H1 (cell line): Measurements from ENCODE around the gene ISOC2. TPM values are rescaled to one million over a fixed set of nuclear protein-coding genes. Genes with fewer than 3 reads are reported as not detected.

Source experiments
- CTCF ChIA-PET: fragments of 300-600 bp; sonication (Branson Sonifier 250); formaldehyde crosslinking; loops from one replicate; lab custom pipeline; 2021; ENCODE audit not compliant: partially characterized antibody; lab: Charles Lee
- POLR2A ChIA-PET: fragments of 300-600 bp; sonication (Branson Sonifier 250); formaldehyde crosslinking; loops from one replicate; lab custom pipeline; 2021; ENCODE audit warnings: inconsistent platforms; ENCODE audit not compliant: partially characterized antibody; lab: Charles Lee
- DNase-seq, 2 experiments: peaks; one replicate each; pipeline versions ENCODE4 v3.0.0 to v3.0.0-alpha.2; 2010 to 2022; ENCODE audit warnings: low spot score in 2 of 2, low read depth in 1 of 2, mixed read lengths in 1 of 2
- FAIRE-seq: peaks from 2 replicates; lab custom pipeline; 2011; peaks lifted over from hg19 to GRCh38; lab: Jason Lieb, UNC
- H2AFZ ChIP-seq: 2 replicates; pipeline ENCODE4 v1.8.1; 2012; ENCODE audit warnings: low read length, inconsistent platforms
- H2AK5ac ChIP-seq: 2 replicates; pipeline ENCODE4 v1.6.1; 2013; ENCODE audit warnings: low read depth, low read length
- H2BK120ac ChIP-seq: replicated peaks from 2 replicates; pipeline ENCODE3; 2013; ENCODE audit warnings: low read depth, low read length, inconsistent platforms
- H2BK12ac ChIP-seq: 2 replicates; pipeline ENCODE4 v1.6.1; 2013; ENCODE audit warnings: low read depth, low read length
- H2BK15ac ChIP-seq: 2 replicates; pipeline ENCODE4 v1.6.1; 2013; ENCODE audit warnings: low read length
- H2BK20ac ChIP-seq: 2 replicates; pipeline ENCODE4 v1.6.1; 2013; ENCODE audit warnings: low read length
- H2BK5ac ChIP-seq: 2 replicates; pipeline ENCODE4 v1.6.1; 2013; ENCODE audit warnings: low read depth, low read length
- H3K14ac ChIP-seq: 2 replicates; pipeline ENCODE4 v1.6.1; 2013; ENCODE audit warnings: inconsistent platforms; ENCODE audit not compliant: insufficient read length
- H3K18ac ChIP-seq: 2 replicates; pipeline ENCODE4 v1.6.1; 2013; ENCODE audit warnings: low read length; ENCODE audit errors: extremely low read depth
- H3K23ac ChIP-seq: 2 replicates; pipeline ENCODE4 v1.6.1; 2013; ENCODE audit warnings: inconsistent platforms; ENCODE audit not compliant: insufficient read length
- H3K23me2 ChIP-seq: 2 replicates; pipeline ENCODE4 v1.6.1; 2013; ENCODE audit warnings: low read depth, low read length
- H3K27ac ChIP-seq: 2 replicates; pipeline ENCODE4 v1.6.1; 2011; ENCODE audit warnings: low read depth, low read length, inconsistent platforms
- H3K27me3 ChIP-seq, 4 experiments: replicated peaks in 1 of 4; 1 replicate in 1 of 4; 2 replicates in 3 of 4; pipeline versions ENCODE4 v1.6.1 to v1.8.1; 2011 to 2013; ENCODE audit warnings: low read length in 3 of 4, mild to moderate bottlenecking in 3 of 4, inconsistent platforms in 2 of 4, mixed read lengths in 2 of 4, moderate library complexity in 1 of 4; ENCODE audit not compliant: control insufficient read depth in 3 of 4, insufficient read depth in 3 of 4; ENCODE audit errors: extremely low read depth in 1 of 4
- H3K36me3 ChIP-seq, 4 experiments: 2 replicates each; pipeline versions ENCODE4 v1.6.1 to v1.8.1; 2011 to 2013; ENCODE audit warnings: mild to moderate bottlenecking in 4 of 4, low read length in 3 of 4, moderate library complexity in 2 of 4, control low read depth in 1 of 4, inconsistent platforms in 1 of 4; ENCODE audit not compliant: insufficient read depth in 4 of 4, control insufficient read depth in 2 of 4
- H3K4ac ChIP-seq: replicated peaks from 2 replicates; pipeline ENCODE3; 2013; ENCODE audit warnings: low read length, low read depth, mixed read lengths, inconsistent platforms; ENCODE audit not compliant: insufficient read length
- H3K4me1 ChIP-seq, 4 experiments: replicated peaks in 1 of 4; 1 replicate in 1 of 4; 2 replicates in 3 of 4; pipeline versions ENCODE4 v1.6.1 to v1.8.1; 2011 to 2013; ENCODE audit warnings: low read length in 3 of 4, inconsistent platforms in 2 of 4, mixed read lengths in 1 of 4; ENCODE audit not compliant: insufficient read depth in 4 of 4, control insufficient read depth in 3 of 4
- H3K4me2 ChIP-seq, 2 experiments: 2 replicates each; pipeline versions ENCODE4 v1.6.1 to v1.8.1; 2011 to 2013; ENCODE audit warnings: low read depth in 2 of 2, low read length in 2 of 2, control low read depth in 1 of 2, inconsistent platforms in 1 of 2, mild to moderate bottlenecking in 1 of 2; ENCODE audit not compliant: insufficient read depth in 1 of 2
- H3K4me3 ChIP-seq, 4 experiments: fragments of 200-600, 300-600 bp in 1 of 4; sonication (generic), shearing (Covaris generic), sonication (Bioruptor Twin) in 1 of 4; 2 replicates each; pipeline versions ENCODE4 v1.5.1 to v1.8.1; 2011 to 2016; ENCODE audit warnings: low read length in 4 of 4, low read depth in 3 of 4, control low read depth in 2 of 4, inconsistent platforms in 2 of 4, mild to moderate bottlenecking in 2 of 4, mixed read lengths in 1 of 4, moderate library complexity in 1 of 4; ENCODE audit not compliant: insufficient read depth in 2 of 4; ENCODE audit errors: extremely low read depth in 1 of 4
- H3K56ac ChIP-seq: replicated peaks from 2 replicates; pipeline ENCODE3; 2013; ENCODE audit warnings: low read depth, mild to moderate bottlenecking, mixed read lengths, low read length, inconsistent platforms; ENCODE audit not compliant: insufficient read length
- H3K79me1 ChIP-seq: 2 replicates; pipeline ENCODE4 v1.6.1; 2013; ENCODE audit warnings: low read depth, low read length, control low read depth
- H3K79me2 ChIP-seq, 2 experiments: 2 replicates each; pipeline versions ENCODE4 v1.6.1 to v1.8.1; 2012 to 2013; ENCODE audit warnings: low read length in 2 of 2, mild to moderate bottlenecking in 2 of 2, inconsistent platforms in 1 of 2; ENCODE audit not compliant: insufficient read depth in 2 of 2, control insufficient read depth in 1 of 2
- H3K9ac ChIP-seq, 4 experiments: replicated peaks in 1 of 4; 1 replicate in 1 of 4; 2 replicates in 3 of 4; pipeline versions ENCODE4 v1.6.1 to v1.8.1; 2011 to 2013; ENCODE audit warnings: low read depth in 3 of 4, low read length in 3 of 4, control low read depth in 2 of 4, mild to moderate bottlenecking in 2 of 4, moderate library complexity in 2 of 4, inconsistent platforms in 1 of 4; ENCODE audit errors: extremely low read depth in 1 of 4
- H3K9me3 ChIP-seq, 2 experiments: 2 replicates each; pipeline versions ENCODE4 v1.6.1 to v1.8.1; 2012 to 2013; ENCODE audit warnings: mild to moderate bottlenecking in 2 of 2, moderate library complexity in 2 of 2, control low read depth in 1 of 2, inconsistent platforms in 1 of 2, low read depth in 1 of 2, low read length in 1 of 2, mixed read lengths in 1 of 2; ENCODE audit not compliant: insufficient read depth in 2 of 2
- H4K20me1 ChIP-seq, 2 experiments: replicated peaks in 1 of 2; 2 replicates each; pipeline versions ENCODE3 to v1.8.1; 2011 to 2013; ENCODE audit warnings: inconsistent platforms in 2 of 2, low read length in 2 of 2, mild to moderate bottlenecking in 1 of 2; ENCODE audit not compliant: insufficient read depth in 2 of 2, control insufficient read depth in 1 of 2
- H4K5ac ChIP-seq: 2 replicates; pipeline ENCODE4 v1.6.1; 2013; ENCODE audit warnings: low read length, low read depth, mixed read lengths, inconsistent platforms; ENCODE audit not compliant: insufficient read length
- H4K8ac ChIP-seq: 2 replicates; pipeline ENCODE4 v1.8.0; 2013; ENCODE audit warnings: mild to moderate bottlenecking, moderate library complexity, low read length, inconsistent platforms; ENCODE audit not compliant: insufficient read depth; ENCODE audit errors: extremely low read depth
- H4K91ac ChIP-seq: replicated peaks from 2 replicates; pipeline ENCODE3; 2013; ENCODE audit warnings: low read length, mixed read lengths, inconsistent platforms; ENCODE audit not compliant: insufficient read length
- ASH2L ChIP-seq: fragments of 200-600, 300-600 bp; sonication (generic); IDR thresholded peaks from one replicate; pipeline ENCODE4 v1.7.1; 2017; ENCODE audit warnings: low read length
- BRCA1 ChIP-seq: IDR thresholded peaks from 2 replicates; pipeline ENCODE4 v1.6.1; 2012; ENCODE audit warnings: low read depth, low read length, improper control_type of control experiment
- CHD1 ChIP-seq: IDR thresholded peaks from 2 replicates; pipeline ENCODE4 v1.6.1; 2012; ENCODE audit warnings: low read depth, low read length, improper control_type of control experiment
- EP300 ChIP-seq, 2 experiments: IDR thresholded peaks; 1 replicate in 1 of 2; 2 replicates in 1 of 2; pipeline ENCODE4 v1.6.1; 2011 to 2012; ENCODE audit warnings: low read depth in 2 of 2, low read length in 2 of 2, mild to moderate bottlenecking in 2 of 2, borderline replicate concordance in 1 of 2, inconsistent platforms in 1 of 2, moderate library complexity in 1 of 2
- FOSL1 ChIP-seq: IDR thresholded peaks from 2 replicates; pipeline ENCODE4 v1.6.1; 2011; ENCODE audit warnings: mild to moderate bottlenecking, low read depth, low read length, moderate library complexity; ENCODE audit not compliant: insufficient read depth
- JUND ChIP-seq: IDR thresholded peaks from 2 replicates; pipeline ENCODE4 v1.6.1; 2011; ENCODE audit warnings: mild to moderate bottlenecking, improper control_type of control experiment, low read length
- KDM4A ChIP-seq: IDR thresholded peaks from one replicate; pipeline ENCODE4 v1.7.1; 2012; ENCODE audit warnings: low read depth, mild to moderate bottlenecking, moderate library complexity, low read length, inconsistent platforms; ENCODE audit not compliant: severe bottlenecking
- RNF2 ChIP-seq: fragments of 200-900, 300-1000 bp; sonication (generic); IDR thresholded peaks from 2 replicates; pipeline ENCODE4 v1.7.1; 2016; ENCODE audit warnings: borderline replicate concordance, low read depth, mild to moderate bottlenecking, antibody characterized with exemption, low read length; ENCODE audit not compliant: poor library complexity, severe bottlenecking; ENCODE audit errors: missing control alignments
- SAP30 ChIP-seq: fragments of 300-600 bp; sonication (generic); IDR thresholded peaks from 2 replicates; pipeline ENCODE4 v1.7.1; 2012; ENCODE audit warnings: low read length, moderate library complexity, mild to moderate bottlenecking, inconsistent platforms; ENCODE audit not compliant: insufficient read depth, insufficient replicate concordance
- SP1 ChIP-seq: IDR thresholded peaks from 2 replicates; pipeline ENCODE4 v1.6.1; 2011; ENCODE audit warnings: low read depth, low read length
- TAF1 ChIP-seq: IDR thresholded peaks from 2 replicates; pipeline ENCODE4 v1.6.1; 2011; ENCODE audit warnings: mild to moderate bottlenecking, low read depth, low read length
- YY1 ChIP-seq: IDR thresholded peaks from 2 replicates; pipeline ENCODE4 v1.6.1; 2011; ENCODE audit warnings: low read depth, mild to moderate bottlenecking, low read length
- WGBS, 2 experiments: shearing (Covaris generic) in 1 of 2; methylation state at CpG; one replicate each; pipeline versions ENCODE4 v1.1.6 to v1.1.7; 2013 to 2015; ENCODE audit warnings: low lambda C conversion rate in 2 of 2, mixed read lengths in 2 of 2, inconsistent platforms in 1 of 2, low coverage in 1 of 2, missing lambda C conversion rate in 1 of 2; ENCODE audit not compliant: insufficient replicate concordance in 2 of 2, insufficient coverage in 1 of 2, insufficient read length in 1 of 2; ENCODE audit errors: extremely low coverage in 1 of 2, missing lambda C conversion rate in 1 of 2; 5-methylcytosine and 5-hydroxymethylcytosine counted together
- polyA plus RNA-seq, 7 experiments: library from polyadenylated mRNA; depleted of rRNA in 3 of 7; stranded (reverse) in 5 of 7; unstranded in 2 of 7; fragments of >200 nt in 5 of 7; fragments of 200-250 nt in 2 of 7; gene quantifications; 1 replicate in 5 of 7; 2 replicates in 1 of 7; 4 replicates in 1 of 7; pipeline versions ENCODE4 v1.2.1 to v1.2.3, GENCODE V29; 2011 to 2013; ENCODE audit warnings: missing spikeins in 2 of 7, mixed read lengths in 2 of 7
- total RNA-seq: library from RNA; stranded (reverse); fragmentation: NEBNext Ultra II Directional; extraction: Animal tissue kit (Norgen Biotek cat#: 25700); gene quantifications from 2 replicates; pipeline ENCODE4 v1.2.1, GENCODE V29; 2021

The ISOC2 gene
- total and polyA plus RNA-seq, 2 of the 8 experiments (the other 6 are each of a cell fraction or from before 2014, with no cell fraction given) = 96.9 to 152 TPM

DNA sequence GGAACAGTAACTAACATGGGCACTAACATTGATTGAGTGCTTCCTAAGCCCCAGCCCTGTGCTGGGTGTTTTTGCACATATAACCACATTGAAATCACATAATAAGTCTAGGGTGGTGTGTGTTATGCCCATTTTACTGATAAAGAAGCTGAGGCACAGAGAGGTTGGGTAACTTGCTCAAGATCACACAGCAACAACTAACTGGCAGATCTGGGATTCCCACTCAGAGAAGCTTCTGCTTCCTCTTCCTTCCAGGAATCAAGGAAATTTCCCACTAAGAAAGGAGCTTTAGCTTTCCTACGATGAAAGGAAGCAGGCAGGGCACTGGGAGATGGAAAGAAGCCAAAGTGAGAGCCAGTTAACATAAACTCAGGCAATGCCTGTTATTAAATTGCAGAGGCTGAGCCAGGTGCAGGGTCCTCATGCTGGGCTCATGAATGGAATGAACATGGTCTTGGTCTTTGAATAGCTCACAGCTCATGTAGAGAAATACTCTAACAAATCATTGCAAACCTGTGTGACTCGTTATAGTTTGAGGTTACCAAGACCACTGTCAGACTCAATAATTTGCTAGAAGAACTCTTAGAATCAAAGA lies 36.9 kb upstream of the ISOC2 start:
- no peak overlapping the region for H3K18ac ChIP-seq
- FAIRE-seq = no peak

More for the DNA sequence above, 36.9 kb upstream of the ISOC2 start:
- no peak overlapping the region for H3K4me2 ChIP-seq
- no peak overlapping the region for H3K56ac ChIP-seq
- no peaks in the 10 kb centered on the region for H3K23me2 ChIP-seq
- POLR2A ChIA-PET = interaction anchor here (1.0 to 4.9 kb wide), 6 partner anchors 10 to 91 kb away, joined by 3 to 50 read pairs (median 3); partner anchors contain the start of genes NAT14, SSC5D and UBE2S
- peaks cover 0 to 3% (median 0%) of the 10 kb centered on the region in 4 experiments; a peak in 1 of 8 replicates for H3K36me3 ChIP-seq
- H3K23ac ChIP-seq = no peak overlapping the region
- TF ChIP-seq RNF2 (no peak), BRCA1 (no peak), SAP30 (no peak), YY1 (no peak), ASH2L (no peak), KDM4A (no peak), EP300 (IDR thresholded peaks at IDR 0.05; ENCODE audit: borderline replicate concordance in 1 of 2, low read depth in 2 of 2, low read length in 2 of 2) (no peak), SP1 (no peak), FOSL1 (no peak), JUND (no peak), CHD1 (no peak), TAF1 (no peak)
- H4K91ac ChIP-seq = no peak overlapping the region
- DNase-seq = no peak
- no peak overlapping the region for H3K9ac ChIP-seq
- no peaks in the 10 kb centered on the region for H3K79me2 ChIP-seq
- H3K79me1 ChIP-seq = no peaks in the 10 kb centered on the region
- H2BK120ac ChIP-seq = no peak overlapping the region
- H2BK12ac ChIP-seq = peak overlapping the region; percentile 41; the same call in 1 of the 2 replicates
- H3K4ac ChIP-seq = no peak overlapping the region
- H3K9me3 ChIP-seq = peaks cover 4 to 6% of the 10 kb centered on the region in 2 experiments; a peak in 3 of 4 replicates
- 71% methylated on average over 2 of the region's 2 CpGs; no CpG with 5 or more reads in 1 of the 2 experiments for WGBS, 2 experiments
- CTCF ChIA-PET = interaction anchor here (0.6 to 1.5 kb wide), 8 partner anchors 9 to 413 kb away, joined by 3 to 4 read pairs (median 3); no protein-coding TSS in a partner anchor
- H4K8ac ChIP-seq = no peak overlapping the region
- no peak overlapping the region for H2AK5ac ChIP-seq
- H4K20me1 ChIP-seq = no peaks in the 10 kb centered on the region
- no peak overlapping the region for H3K27ac ChIP-seq
- H2BK20ac ChIP-seq = no peak overlapping the region
- H3K4me1 ChIP-seq = 0 out of 7 replicates have a peak, but pooled peaks cover 0 to 6% (median 2%) of the 10 kb centered on the region in 4 experiments
- no peak overlapping the region for H4K5ac ChIP-seq
- H3K27me3 ChIP-seq = peaks cover 7 to 18% (median 12%) of the 10 kb centered on the region in 4 experiments
- H2BK15ac ChIP-seq = no peak overlapping the region
- H3K4me3 ChIP-seq = no peak overlapping the region
- no peak overlapping the region for H3K14ac ChIP-seq
- H2BK5ac ChIP-seq = no peak overlapping the region
- no peak overlapping the region for H2AFZ ChIP-seq
